H1 (cell line): Measurements from ENCODE around the gene CES4A. TPM values are rescaled to one million over a fixed set of nuclear protein-coding genes. Genes with fewer than 3 reads are reported as not detected.

ENCODE experiments used
- CTCF ChIA-PET: fragments of 300-600 bp; sonication (Branson Sonifier 250); formaldehyde crosslinking; loops from one replicate; lab custom pipeline; 2021; ENCODE audit not compliant: partially characterized antibody; lab: Charles Lee
- POLR2A ChIA-PET: fragments of 300-600 bp; sonication (Branson Sonifier 250); formaldehyde crosslinking; loops from one replicate; lab custom pipeline; 2021; ENCODE audit warnings: inconsistent platforms; ENCODE audit not compliant: partially characterized antibody; lab: Charles Lee
- DNase-seq, 2 experiments: peaks; one replicate each; pipeline versions ENCODE4 v3.0.0 to v3.0.0-alpha.2; 2010 to 2022; ENCODE audit warnings: low spot score in 2 of 2, low read depth in 1 of 2, mixed read lengths in 1 of 2
- FAIRE-seq: peaks from 2 replicates; lab custom pipeline; 2011; peaks lifted over from hg19 to GRCh38; lab: Jason Lieb, UNC
- H2AFZ ChIP-seq: 2 replicates; pipeline ENCODE4 v1.8.1; 2012; ENCODE audit warnings: low read length, inconsistent platforms
- H2AK5ac ChIP-seq: 2 replicates; pipeline ENCODE4 v1.6.1; 2013; ENCODE audit warnings: low read depth, low read length
- H2BK120ac ChIP-seq: replicated peaks from 2 replicates; pipeline ENCODE3; 2013; ENCODE audit warnings: low read depth, low read length, inconsistent platforms
- H2BK12ac ChIP-seq: 2 replicates; pipeline ENCODE4 v1.6.1; 2013; ENCODE audit warnings: low read depth, low read length
- H2BK15ac ChIP-seq: 2 replicates; pipeline ENCODE4 v1.6.1; 2013; ENCODE audit warnings: low read length
- H2BK20ac ChIP-seq: 2 replicates; pipeline ENCODE4 v1.6.1; 2013; ENCODE audit warnings: low read length
- H2BK5ac ChIP-seq: 2 replicates; pipeline ENCODE4 v1.6.1; 2013; ENCODE audit warnings: low read depth, low read length
- H3K14ac ChIP-seq: 2 replicates; pipeline ENCODE4 v1.6.1; 2013; ENCODE audit warnings: inconsistent platforms; ENCODE audit not compliant: insufficient read length
- H3K18ac ChIP-seq: 2 replicates; pipeline ENCODE4 v1.6.1; 2013; ENCODE audit warnings: low read length; ENCODE audit errors: extremely low read depth
- H3K23ac ChIP-seq: 2 replicates; pipeline ENCODE4 v1.6.1; 2013; ENCODE audit warnings: inconsistent platforms; ENCODE audit not compliant: insufficient read length
- H3K23me2 ChIP-seq: 2 replicates; pipeline ENCODE4 v1.6.1; 2013; ENCODE audit warnings: low read depth, low read length
- H3K27ac ChIP-seq: 2 replicates; pipeline ENCODE4 v1.6.1; 2011; ENCODE audit warnings: low read depth, low read length, inconsistent platforms
- H3K27me3 ChIP-seq, 4 experiments: replicated peaks in 1 of 4; 1 replicate in 1 of 4; 2 replicates in 3 of 4; pipeline versions ENCODE4 v1.6.1 to v1.8.1; 2011 to 2013; ENCODE audit warnings: low read length in 3 of 4, mild to moderate bottlenecking in 3 of 4, inconsistent platforms in 2 of 4, mixed read lengths in 2 of 4, moderate library complexity in 1 of 4; ENCODE audit not compliant: control insufficient read depth in 3 of 4, insufficient read depth in 3 of 4; ENCODE audit errors: extremely low read depth in 1 of 4
- H3K36me3 ChIP-seq, 4 experiments: 2 replicates each; pipeline versions ENCODE4 v1.6.1 to v1.8.1; 2011 to 2013; ENCODE audit warnings: mild to moderate bottlenecking in 4 of 4, low read length in 3 of 4, moderate library complexity in 2 of 4, control low read depth in 1 of 4, inconsistent platforms in 1 of 4; ENCODE audit not compliant: insufficient read depth in 4 of 4, control insufficient read depth in 2 of 4
- H3K4ac ChIP-seq: replicated peaks from 2 replicates; pipeline ENCODE3; 2013; ENCODE audit warnings: low read length, low read depth, mixed read lengths, inconsistent platforms; ENCODE audit not compliant: insufficient read length
- H3K4me1 ChIP-seq, 4 experiments: replicated peaks in 1 of 4; 1 replicate in 1 of 4; 2 replicates in 3 of 4; pipeline versions ENCODE4 v1.6.1 to v1.8.1; 2011 to 2013; ENCODE audit warnings: low read length in 3 of 4, inconsistent platforms in 2 of 4, mixed read lengths in 1 of 4; ENCODE audit not compliant: insufficient read depth in 4 of 4, control insufficient read depth in 3 of 4
- H3K4me2 ChIP-seq, 2 experiments: 2 replicates each; pipeline versions ENCODE4 v1.6.1 to v1.8.1; 2011 to 2013; ENCODE audit warnings: low read depth in 2 of 2, low read length in 2 of 2, control low read depth in 1 of 2, inconsistent platforms in 1 of 2, mild to moderate bottlenecking in 1 of 2; ENCODE audit not compliant: insufficient read depth in 1 of 2
- H3K4me3 ChIP-seq, 4 experiments: fragments of 200-600, 300-600 bp in 1 of 4; sonication (generic), shearing (Covaris generic), sonication (Bioruptor Twin) in 1 of 4; 2 replicates each; pipeline versions ENCODE4 v1.5.1 to v1.8.1; 2011 to 2016; ENCODE audit warnings: low read length in 4 of 4, low read depth in 3 of 4, control low read depth in 2 of 4, inconsistent platforms in 2 of 4, mild to moderate bottlenecking in 2 of 4, mixed read lengths in 1 of 4, moderate library complexity in 1 of 4; ENCODE audit not compliant: insufficient read depth in 2 of 4; ENCODE audit errors: extremely low read depth in 1 of 4
- H3K56ac ChIP-seq: replicated peaks from 2 replicates; pipeline ENCODE3; 2013; ENCODE audit warnings: low read depth, mild to moderate bottlenecking, mixed read lengths, low read length, inconsistent platforms; ENCODE audit not compliant: insufficient read length
- H3K79me1 ChIP-seq: 2 replicates; pipeline ENCODE4 v1.6.1; 2013; ENCODE audit warnings: low read depth, low read length, control low read depth
- H3K79me2 ChIP-seq, 2 experiments: 2 replicates each; pipeline versions ENCODE4 v1.6.1 to v1.8.1; 2012 to 2013; ENCODE audit warnings: low read length in 2 of 2, mild to moderate bottlenecking in 2 of 2, inconsistent platforms in 1 of 2; ENCODE audit not compliant: insufficient read depth in 2 of 2, control insufficient read depth in 1 of 2
- H3K9ac ChIP-seq, 4 experiments: replicated peaks in 1 of 4; 1 replicate in 1 of 4; 2 replicates in 3 of 4; pipeline versions ENCODE4 v1.6.1 to v1.8.1; 2011 to 2013; ENCODE audit warnings: low read depth in 3 of 4, low read length in 3 of 4, control low read depth in 2 of 4, mild to moderate bottlenecking in 2 of 4, moderate library complexity in 2 of 4, inconsistent platforms in 1 of 4; ENCODE audit errors: extremely low read depth in 1 of 4
- H3K9me3 ChIP-seq, 2 experiments: 2 replicates each; pipeline versions ENCODE4 v1.6.1 to v1.8.1; 2012 to 2013; ENCODE audit warnings: mild to moderate bottlenecking in 2 of 2, moderate library complexity in 2 of 2, control low read depth in 1 of 2, inconsistent platforms in 1 of 2, low read depth in 1 of 2, low read length in 1 of 2, mixed read lengths in 1 of 2; ENCODE audit not compliant: insufficient read depth in 2 of 2
- H4K20me1 ChIP-seq, 2 experiments: replicated peaks in 1 of 2; 2 replicates each; pipeline versions ENCODE3 to v1.8.1; 2011 to 2013; ENCODE audit warnings: inconsistent platforms in 2 of 2, low read length in 2 of 2, mild to moderate bottlenecking in 1 of 2; ENCODE audit not compliant: insufficient read depth in 2 of 2, control insufficient read depth in 1 of 2
- H4K5ac ChIP-seq: 2 replicates; pipeline ENCODE4 v1.6.1; 2013; ENCODE audit warnings: low read length, low read depth, mixed read lengths, inconsistent platforms; ENCODE audit not compliant: insufficient read length
- H4K8ac ChIP-seq: 2 replicates; pipeline ENCODE4 v1.8.0; 2013; ENCODE audit warnings: mild to moderate bottlenecking, moderate library complexity, low read length, inconsistent platforms; ENCODE audit not compliant: insufficient read depth; ENCODE audit errors: extremely low read depth
- H4K91ac ChIP-seq: replicated peaks from 2 replicates; pipeline ENCODE3; 2013; ENCODE audit warnings: low read length, mixed read lengths, inconsistent platforms; ENCODE audit not compliant: insufficient read length
- BRCA1 ChIP-seq: IDR thresholded peaks from 2 replicates; pipeline ENCODE4 v1.6.1; 2012; ENCODE audit warnings: low read depth, low read length, improper control_type of control experiment
- CEBPB ChIP-seq: IDR thresholded peaks from 2 replicates; pipeline ENCODE4 v1.6.1; 2012; ENCODE audit warnings: low read depth, low read length
- NANOG ChIP-seq: IDR thresholded peaks from 2 replicates; pipeline ENCODE4 v1.6.1; 2011; ENCODE audit warnings: low read length, low read depth, mild to moderate bottlenecking, inconsistent platforms; ENCODE audit not compliant: insufficient read depth, poor library complexity, severe bottlenecking
- RFX5 ChIP-seq: IDR thresholded peaks from 2 replicates; pipeline ENCODE4 v1.6.1; 2011; ENCODE audit warnings: low read depth, low read length, improper control_type of control experiment, borderline replicate concordance
- TAF7 ChIP-seq: optimal IDR thresholded peaks from 2 replicates; pipeline ENCODE3; 2011; ENCODE audit warnings: low read depth, mild to moderate bottlenecking, inconsistent platforms, low read length, moderate library complexity, borderline replicate concordance
- WGBS, 2 experiments: shearing (Covaris generic) in 1 of 2; methylation state at CpG; one replicate each; pipeline versions ENCODE4 v1.1.6 to v1.1.7; 2013 to 2015; ENCODE audit warnings: low lambda C conversion rate in 2 of 2, mixed read lengths in 2 of 2, inconsistent platforms in 1 of 2, low coverage in 1 of 2, missing lambda C conversion rate in 1 of 2; ENCODE audit not compliant: insufficient replicate concordance in 2 of 2, insufficient coverage in 1 of 2, insufficient read length in 1 of 2; ENCODE audit errors: extremely low coverage in 1 of 2, missing lambda C conversion rate in 1 of 2; 5-methylcytosine and 5-hydroxymethylcytosine counted together
- polyA plus RNA-seq, 7 experiments: library from polyadenylated mRNA; depleted of rRNA in 3 of 7; stranded (reverse) in 5 of 7; unstranded in 2 of 7; fragments of >200 nt in 5 of 7; fragments of 200-250 nt in 2 of 7; gene quantifications; 1 replicate in 5 of 7; 2 replicates in 1 of 7; 4 replicates in 1 of 7; pipeline versions ENCODE4 v1.2.1 to v1.2.3, GENCODE V29; 2011 to 2013; ENCODE audit warnings: missing spikeins in 2 of 7, mixed read lengths in 2 of 7
- total RNA-seq: library from RNA; stranded (reverse); fragmentation: NEBNext Ultra II Directional; extraction: Animal tissue kit (Norgen Biotek cat#: 25700); gene quantifications from 2 replicates; pipeline ENCODE4 v1.2.1, GENCODE V29; 2021
- TF ChIP-seq, protein P1 (sequence below): IDR thresholded peaks from 2 replicates; pipeline ENCODE4 v1.6.1; 2012; ENCODE audit warnings: low read length, inconsistent platforms
- TF ChIP-seq, protein P2 (sequence below): IDR thresholded peaks from 2 replicates; pipeline ENCODE4 v1.6.1; 2011; ENCODE audit warnings: low read length, improper control_type of control experiment

Gene CES4A
- total and polyA plus RNA-seq, 2 of the 8 experiments (the other 6 are each of a cell fraction or from before 2014, with no cell fraction given), result 0.93 to 1.5 TPM

DNA sequence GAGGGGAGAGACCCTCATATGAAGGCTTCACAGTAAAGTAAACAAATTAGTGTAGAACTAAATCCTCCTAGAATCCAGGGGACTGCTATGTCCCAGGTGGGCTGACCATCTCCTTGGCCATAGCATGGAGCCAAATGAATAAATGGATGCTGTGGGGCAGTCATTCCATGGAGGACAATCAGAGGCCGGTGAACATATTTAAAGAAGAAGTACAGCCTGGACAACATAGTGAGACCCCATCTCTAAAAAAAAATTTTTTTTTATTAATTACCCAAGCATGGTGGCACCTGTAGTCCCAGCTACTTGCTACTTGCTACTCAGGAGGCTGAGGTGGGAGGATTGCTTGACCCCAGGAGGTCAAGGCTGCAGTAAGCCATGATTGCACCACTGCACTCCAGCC is 35.3 kb downstream of the CES4A start:
- TF ChIP-seq CEBPB (no peak), RFX5 (no peak), NANOG (no peak), TAF7 (no peak), BRCA1 (no peak)
- TF ChIP-seq, protein P1, sequence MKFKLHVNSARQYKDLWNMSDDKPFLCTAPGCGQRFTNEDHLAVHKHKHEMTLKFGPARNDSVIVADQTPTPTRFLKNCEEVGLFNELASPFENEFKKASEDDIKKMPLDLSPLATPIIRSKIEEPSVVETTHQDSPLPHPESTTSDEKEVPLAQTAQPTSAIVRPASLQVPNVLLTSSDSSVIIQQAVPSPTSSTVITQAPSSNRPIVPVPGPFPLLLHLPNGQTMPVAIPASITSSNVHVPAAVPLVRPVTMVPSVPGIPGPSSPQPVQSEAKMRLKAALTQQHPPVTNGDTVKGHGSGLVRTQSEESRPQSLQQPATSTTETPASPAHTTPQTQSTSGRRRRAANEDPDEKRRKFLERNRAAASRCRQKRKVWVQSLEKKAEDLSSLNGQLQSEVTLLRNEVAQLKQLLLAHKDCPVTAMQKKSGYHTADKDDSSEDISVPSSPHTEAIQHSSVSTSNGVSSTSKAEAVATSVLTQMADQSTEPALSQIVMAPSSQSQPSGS, result no peak
- TF ChIP-seq, protein P2, sequence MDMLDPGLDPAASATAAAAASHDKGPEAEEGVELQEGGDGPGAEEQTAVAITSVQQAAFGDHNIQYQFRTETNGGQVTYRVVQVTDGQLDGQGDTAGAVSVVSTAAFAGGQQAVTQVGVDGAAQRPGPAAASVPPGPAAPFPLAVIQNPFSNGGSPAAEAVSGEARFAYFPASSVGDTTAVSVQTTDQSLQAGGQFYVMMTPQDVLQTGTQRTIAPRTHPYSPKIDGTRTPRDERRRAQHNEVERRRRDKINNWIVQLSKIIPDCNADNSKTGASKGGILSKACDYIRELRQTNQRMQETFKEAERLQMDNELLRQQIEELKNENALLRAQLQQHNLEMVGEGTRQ, result no peak
- TF ChIP-seq, all 59 proteins: peak for 0
- no peak for DNase-seq
- Histone ChIP-seq H2BK120ac (no peak overlapping the region), H3K4me3 (no peak overlapping the region), H3K23ac (no peak overlapping the region), H4K8ac (no peak overlapping the region), H3K9me3 (no peaks in the 10 kb centered on the region), H3K18ac (no peak overlapping the region), H2AK5ac (no peak overlapping the region), H3K79me1 (no peaks in the 10 kb centered on the region), H2BK15ac (no peak overlapping the region), H3K4ac (no peak overlapping the region), H4K91ac (no peak overlapping the region), H2BK5ac (no peak overlapping the region), H4K20me1 (no peaks in the 10 kb centered on the region), H3K4me2 (no peak overlapping the region), H3K27ac (no peak overlapping the region), H4K5ac (no peak overlapping the region), H2AFZ (no peak overlapping the region), H3K79me2 (no peaks in the 10 kb centered on the region), H3K27me3 (no peaks in the 10 kb centered on the region; a peak in 1 of 7 replicates), H3K14ac (no peak overlapping the region), H2BK20ac (no peak overlapping the region), H2BK12ac (no peak overlapping the region), H3K23me2 (peaks cover 5% of the 10 kb centered on the region; the same call in 1 of the 2 replicates), H3K9ac (no peak overlapping the region), H3K36me3 (no peaks in the 10 kb centered on the region), H3K4me1 (peaks cover 0 to 4% (median 0%) of the 10 kb centered on the region in 4 experiments; a peak in 2 of 7 replicates), H3K56ac (no peak overlapping the region)
- FAIRE-seq, result no peak
- 87% methylated on average over 1 of the region's 1 CpG; no CpG with 5 or more reads in 1 of the 2 experiments for WGBS, 2 experiments
- POLR2A ChIA-PET, result no interaction called here
- CTCF ChIA-PET, result interaction anchor here (1.0 to 9.9 kb wide), 3 partner anchors 19 to 175 kb away, joined by 3 to 164 read pairs (median 4); partner anchors contain the start of gene PHAF1
